ENCODE measurements around the gene UFM1.

DNA sequence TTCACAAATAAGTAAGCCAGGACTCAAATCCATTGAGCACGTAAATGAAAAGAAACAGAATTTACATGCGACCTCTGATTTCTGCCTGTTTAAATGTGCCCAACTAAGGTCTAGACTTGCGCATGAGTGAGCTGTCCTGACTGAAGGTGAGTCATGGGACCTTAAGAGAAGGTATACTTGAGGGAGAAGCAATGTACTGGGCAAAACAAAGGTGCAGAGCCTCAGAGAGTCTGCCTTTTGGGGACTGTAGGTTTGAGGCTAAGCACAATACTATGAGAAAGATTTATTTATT lies 45.8 kb downstream of the UFM1 start:
- TF ChIP-seq EZH2phosphoT487 (IDR thresholded peaks at IDR 0.05; ENCODE audit: low read length) = no peak
- TF ChIP-seq, protein P1, sequence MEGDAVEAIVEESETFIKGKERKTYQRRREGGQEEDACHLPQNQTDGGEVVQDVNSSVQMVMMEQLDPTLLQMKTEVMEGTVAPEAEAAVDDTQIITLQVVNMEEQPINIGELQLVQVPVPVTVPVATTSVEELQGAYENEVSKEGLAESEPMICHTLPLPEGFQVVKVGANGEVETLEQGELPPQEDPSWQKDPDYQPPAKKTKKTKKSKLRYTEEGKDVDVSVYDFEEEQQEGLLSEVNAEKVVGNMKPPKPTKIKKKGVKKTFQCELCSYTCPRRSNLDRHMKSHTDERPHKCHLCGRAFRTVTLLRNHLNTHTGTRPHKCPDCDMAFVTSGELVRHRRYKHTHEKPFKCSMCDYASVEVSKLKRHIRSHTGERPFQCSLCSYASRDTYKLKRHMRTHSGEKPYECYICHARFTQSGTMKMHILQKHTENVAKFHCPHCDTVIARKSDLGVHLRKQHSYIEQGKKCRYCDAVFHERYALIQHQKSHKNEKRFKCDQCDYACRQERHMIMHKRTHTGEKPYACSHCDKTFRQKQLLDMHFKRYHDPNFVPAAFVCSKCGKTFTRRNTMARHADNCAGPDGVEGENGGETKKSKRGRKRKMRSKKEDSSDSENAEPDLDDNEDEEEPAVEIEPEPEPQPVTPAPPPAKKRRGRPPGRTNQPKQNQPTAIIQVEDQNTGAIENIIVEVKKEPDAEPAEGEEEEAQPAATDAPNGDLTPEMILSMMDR (IDR thresholded peaks at IDR 0.05; ENCODE audit: low read length) = no peak
